ENCODE data around the gene RLN3. TPM values are rescaled to one million over a fixed set of nuclear protein-coding genes. Genes with fewer than 3 reads are reported as not detected.

The RLN3 gene
- total and polyA plus RNA-seq, 9 of the 15 experiments (the other 6 are each of a cell fraction or from before 2014, with no cell fraction given): 0.31 to 1.2 (median 0.71) TPM; not detected in 6

DNA sequence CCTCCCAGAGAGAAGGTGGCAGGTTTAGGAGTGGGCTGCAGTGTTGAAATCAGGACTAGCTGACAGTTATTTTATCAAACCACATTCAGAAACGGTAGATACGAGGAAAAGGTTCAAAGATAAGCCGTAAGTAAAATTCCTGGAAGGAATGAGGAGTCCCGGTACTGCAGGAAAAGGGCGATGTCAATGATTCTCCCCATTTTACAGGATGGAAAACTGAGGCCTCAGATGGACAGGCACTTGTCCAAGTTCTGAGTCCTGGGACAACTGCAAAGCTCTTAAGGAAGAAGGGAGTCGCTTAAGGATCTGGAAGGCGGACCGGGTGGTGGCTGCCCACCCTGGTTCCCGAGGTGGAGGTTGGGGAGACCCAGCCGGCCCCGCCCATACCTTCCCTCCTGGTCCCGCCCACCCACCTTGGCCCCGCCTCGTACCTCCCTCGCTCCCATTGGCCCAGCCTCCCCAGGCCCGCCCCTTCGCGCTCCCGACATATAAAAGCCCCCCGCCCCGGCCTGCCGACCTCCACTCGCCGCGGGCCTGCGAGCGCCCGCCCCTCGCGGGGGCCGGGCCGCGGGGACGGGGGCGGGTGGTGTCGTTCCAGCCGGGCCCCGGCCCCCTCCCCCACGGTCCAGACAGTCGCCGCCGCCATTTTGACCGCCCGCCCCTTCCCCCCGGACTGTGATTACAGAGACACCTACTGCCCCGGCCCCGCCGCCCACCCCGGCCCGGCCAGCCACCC, 22.4 kb upstream of the RLN3 start (continued):
- TF ChIP-seq, protein P1, sequence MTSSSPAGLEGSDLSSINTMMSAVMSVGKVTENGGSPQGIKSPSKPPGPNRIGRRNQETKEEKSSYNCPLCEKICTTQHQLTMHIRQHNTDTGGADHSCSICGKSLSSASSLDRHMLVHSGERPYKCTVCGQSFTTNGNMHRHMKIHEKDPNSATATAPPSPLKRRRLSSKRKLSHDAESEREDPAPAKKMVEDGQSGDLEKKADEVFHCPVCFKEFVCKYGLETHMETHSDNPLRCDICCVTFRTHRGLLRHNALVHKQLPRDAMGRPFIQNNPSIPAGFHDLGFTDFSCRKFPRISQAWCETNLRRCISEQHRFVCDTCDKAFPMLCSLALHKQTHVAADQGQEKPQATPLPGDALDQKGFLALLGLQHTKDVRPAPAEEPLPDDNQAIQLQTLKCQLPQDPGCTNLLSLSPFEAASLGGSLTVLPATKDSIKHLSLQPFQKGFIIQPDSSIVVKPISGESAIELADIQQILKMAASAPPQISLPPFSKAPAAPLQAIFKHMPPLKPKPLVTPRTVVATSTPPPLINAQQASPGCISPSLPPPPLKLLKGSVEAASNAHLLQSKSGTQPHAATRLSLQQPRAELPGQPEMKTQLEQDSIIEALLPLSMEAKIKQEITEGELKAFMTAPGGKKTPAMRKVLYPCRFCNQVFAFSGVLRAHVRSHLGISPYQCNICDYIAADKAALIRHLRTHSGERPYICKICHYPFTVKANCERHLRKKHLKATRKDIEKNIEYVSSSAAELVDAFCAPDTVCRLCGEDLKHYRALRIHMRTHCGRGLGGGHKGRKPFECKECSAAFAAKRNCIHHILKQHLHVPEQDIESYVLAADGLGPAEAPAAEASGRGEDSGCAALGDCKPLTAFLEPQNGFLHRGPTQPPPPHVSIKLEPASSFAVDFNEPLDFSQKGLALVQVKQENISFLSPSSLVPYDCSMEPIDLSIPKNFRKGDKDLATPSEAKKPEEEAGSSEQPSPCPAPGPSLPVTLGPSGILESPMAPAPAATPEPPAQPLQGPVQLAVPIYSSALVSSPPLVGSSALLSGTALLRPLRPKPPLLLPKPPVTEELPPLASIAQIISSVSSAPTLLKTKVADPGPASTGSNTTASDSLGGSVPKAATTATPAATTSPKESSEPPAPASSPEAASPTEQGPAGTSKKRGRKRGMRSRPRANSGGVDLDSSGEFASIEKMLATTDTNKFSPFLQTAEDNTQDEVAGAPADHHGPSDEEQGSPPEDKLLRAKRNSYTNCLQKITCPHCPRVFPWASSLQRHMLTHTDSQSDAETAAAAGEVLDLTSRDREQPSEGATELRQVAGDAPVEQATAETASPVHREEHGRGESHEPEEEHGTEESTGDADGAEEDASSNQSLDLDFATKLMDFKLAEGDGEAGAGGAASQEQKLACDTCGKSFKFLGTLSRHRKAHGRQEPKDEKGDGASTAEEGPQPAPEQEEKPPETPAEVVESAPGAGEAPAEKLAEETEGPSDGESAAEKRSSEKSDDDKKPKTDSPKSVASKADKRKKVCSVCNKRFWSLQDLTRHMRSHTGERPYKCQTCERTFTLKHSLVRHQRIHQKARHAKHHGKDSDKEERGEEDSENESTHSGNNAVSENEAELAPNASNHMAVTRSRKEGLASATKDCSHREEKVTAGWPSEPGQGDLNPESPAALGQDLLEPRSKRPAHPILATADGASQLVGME (CRISPR knock-in tag; IDR thresholded peaks at IDR 0.05): no peak
- TF ChIP-seq, protein P2, sequence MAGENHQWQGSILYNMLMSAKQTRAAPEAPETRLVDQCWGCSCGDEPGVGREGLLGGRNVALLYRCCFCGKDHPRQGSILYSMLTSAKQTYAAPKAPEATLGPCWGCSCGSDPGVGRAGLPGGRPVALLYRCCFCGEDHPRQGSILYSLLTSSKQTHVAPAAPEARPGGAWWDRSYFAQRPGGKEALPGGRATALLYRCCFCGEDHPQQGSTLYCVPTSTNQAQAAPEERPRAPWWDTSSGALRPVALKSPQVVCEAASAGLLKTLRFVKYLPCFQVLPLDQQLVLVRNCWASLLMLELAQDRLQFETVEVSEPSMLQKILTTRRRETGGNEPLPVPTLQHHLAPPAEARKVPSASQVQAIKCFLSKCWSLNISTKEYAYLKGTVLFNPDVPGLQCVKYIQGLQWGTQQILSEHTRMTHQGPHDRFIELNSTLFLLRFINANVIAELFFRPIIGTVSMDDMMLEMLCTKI (IDR thresholded peaks at IDR 0.05; ENCODE audit: partially characterized antibody): no peak
- TF ChIP-seq, protein P3, sequence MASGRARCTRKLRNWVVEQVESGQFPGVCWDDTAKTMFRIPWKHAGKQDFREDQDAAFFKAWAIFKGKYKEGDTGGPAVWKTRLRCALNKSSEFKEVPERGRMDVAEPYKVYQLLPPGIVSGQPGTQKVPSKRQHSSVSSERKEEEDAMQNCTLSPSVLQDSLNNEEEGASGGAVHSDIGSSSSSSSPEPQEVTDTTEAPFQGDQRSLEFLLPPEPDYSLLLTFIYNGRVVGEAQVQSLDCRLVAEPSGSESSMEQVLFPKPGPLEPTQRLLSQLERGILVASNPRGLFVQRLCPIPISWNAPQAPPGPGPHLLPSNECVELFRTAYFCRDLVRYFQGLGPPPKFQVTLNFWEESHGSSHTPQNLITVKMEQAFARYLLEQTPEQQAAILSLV (tag; IDR thresholded peaks at IDR 0.05): 0 out of 2 replicates have a peak, but pooled peaks have one; percentile 11
- TF ChIP-seq NFIC (IDR thresholded peaks at IDR 0.05): peak; percentile 51
- TF ChIP-seq KDM2B (CRISPR knock-in tag; IDR thresholded peaks at IDR 0.05): no peak
- TF ChIP-seq ZNF23 (CRISPR knock-in tag; IDR thresholded peaks at IDR 0.05): 0 out of 2 replicates have a peak, but pooled peaks have one; percentile 19
- no peak for TF ChIP-seq ZNF695 (CRISPR knock-in tag; IDR thresholded peaks at IDR 0.05)
- no peak for TF ChIP-seq JUNB (CRISPR knock-in tag; conservative IDR thresholded peaks at IDR 0.05)
- TF ChIP-seq HNRNPUL1 (IDR thresholded peaks at IDR 0.05; ENCODE audit: low read length): no peak
- TF ChIP-seq, protein P4, sequence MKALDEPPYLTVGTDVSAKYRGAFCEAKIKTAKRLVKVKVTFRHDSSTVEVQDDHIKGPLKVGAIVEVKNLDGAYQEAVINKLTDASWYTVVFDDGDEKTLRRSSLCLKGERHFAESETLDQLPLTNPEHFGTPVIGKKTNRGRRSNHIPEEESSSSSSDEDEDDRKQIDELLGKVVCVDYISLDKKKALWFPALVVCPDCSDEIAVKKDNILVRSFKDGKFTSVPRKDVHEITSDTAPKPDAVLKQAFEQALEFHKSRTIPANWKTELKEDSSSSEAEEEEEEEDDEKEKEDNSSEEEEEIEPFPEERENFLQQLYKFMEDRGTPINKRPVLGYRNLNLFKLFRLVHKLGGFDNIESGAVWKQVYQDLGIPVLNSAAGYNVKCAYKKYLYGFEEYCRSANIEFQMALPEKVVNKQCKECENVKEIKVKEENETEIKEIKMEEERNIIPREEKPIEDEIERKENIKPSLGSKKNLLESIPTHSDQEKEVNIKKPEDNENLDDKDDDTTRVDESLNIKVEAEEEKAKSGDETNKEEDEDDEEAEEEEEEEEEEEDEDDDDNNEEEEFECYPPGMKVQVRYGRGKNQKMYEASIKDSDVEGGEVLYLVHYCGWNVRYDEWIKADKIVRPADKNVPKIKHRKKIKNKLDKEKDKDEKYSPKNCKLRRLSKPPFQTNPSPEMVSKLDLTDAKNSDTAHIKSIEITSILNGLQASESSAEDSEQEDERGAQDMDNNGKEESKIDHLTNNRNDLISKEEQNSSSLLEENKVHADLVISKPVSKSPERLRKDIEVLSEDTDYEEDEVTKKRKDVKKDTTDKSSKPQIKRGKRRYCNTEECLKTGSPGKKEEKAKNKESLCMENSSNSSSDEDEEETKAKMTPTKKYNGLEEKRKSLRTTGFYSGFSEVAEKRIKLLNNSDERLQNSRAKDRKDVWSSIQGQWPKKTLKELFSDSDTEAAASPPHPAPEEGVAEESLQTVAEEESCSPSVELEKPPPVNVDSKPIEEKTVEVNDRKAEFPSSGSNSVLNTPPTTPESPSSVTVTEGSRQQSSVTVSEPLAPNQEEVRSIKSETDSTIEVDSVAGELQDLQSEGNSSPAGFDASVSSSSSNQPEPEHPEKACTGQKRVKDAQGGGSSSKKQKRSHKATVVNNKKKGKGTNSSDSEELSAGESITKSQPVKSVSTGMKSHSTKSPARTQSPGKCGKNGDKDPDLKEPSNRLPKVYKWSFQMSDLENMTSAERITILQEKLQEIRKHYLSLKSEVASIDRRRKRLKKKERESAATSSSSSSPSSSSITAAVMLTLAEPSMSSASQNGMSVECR (CRISPR knock-in tag; IDR thresholded peaks at IDR 0.05): peak; percentile 50; the same call in 1 of the 2 replicates
- TF ChIP-seq SMARCC2 (IDR thresholded peaks at IDR 0.05; ENCODE audit: low read depth): no peak
- TF ChIP-seq FOXK2 (conservative IDR thresholded peaks at IDR 0.05 in 1 of 2, IDR thresholded peaks at IDR 0.05 in 1 of 2; ENCODE audit: low read depth in 2 of 2): no peak
- TF ChIP-seq DDX20 (tag; IDR thresholded peaks at IDR 0.05; ENCODE audit: low read depth): no peak

All from K562 (cell line).